AG04450 (cell line): Measurements from ENCODE around the gene DIP2C. TPM values are rescaled to one million over a fixed set of nuclear protein-coding genes. Genes with fewer than 3 reads are reported as not detected.

Experiments
- CTCF ChIA-PET: fragments of 300-600, 350-600 bp; formaldehyde crosslinking; extraction: SDS; loops from one replicate; lab custom pipeline; 2022; ENCODE audit warnings: antibody characterized with exemption, inconsistent platforms; lab: Charles Lee
- POLR2A ChIA-PET: fragments of 350-600 bp; formaldehyde crosslinking; extraction: SDS; loops from one replicate; lab custom pipeline; 2021; ENCODE audit warnings: antibody characterized with exemption, inconsistent platforms; lab: Yijun Ruan, JAX
- DNase-seq: peaks from one replicate; pipeline ENCODE4 v3.0.0-alpha.2; 2011; ENCODE audit warnings: low read depth, low spot score
- H3K27ac ChIP-seq: one replicate; pipeline ENCODE4 v1.5.1; 2012; ENCODE audit warnings: low read depth, low read length, control low read depth
- H3K27me3 ChIP-seq: one replicate; pipeline ENCODE4 v1.6.0; 2012; ENCODE audit warnings: low read length; ENCODE audit not compliant: control insufficient read depth, insufficient read depth
- H3K4me3 ChIP-seq: 2 replicates; pipeline ENCODE4 v1.5.1; 2011; ENCODE audit warnings: mild to moderate bottlenecking, low read depth, low read length, control low read depth
- H3K9me3 ChIP-seq: 2 replicates; pipeline ENCODE4 v1.5.1; 2012; ENCODE audit warnings: low read length; ENCODE audit not compliant: control insufficient read depth, insufficient read depth
- CTCF ChIP-seq: IDR thresholded peaks from 2 replicates; pipeline ENCODE4 v1.5.1; 2011; ENCODE audit warnings: low read depth, low read length, control low read depth, inconsistent platforms
- polyA plus RNA-seq: library from polyadenylated mRNA; depleted of rRNA; stranded (reverse); fragments of >200 nt; gene quantifications from 2 replicates; pipeline ENCODE4 v1.2.3, GENCODE V29; 2011

The DIP2C gene
- polyA plus RNA-seq, 1 experiment = 9.6 TPM

DNA sequence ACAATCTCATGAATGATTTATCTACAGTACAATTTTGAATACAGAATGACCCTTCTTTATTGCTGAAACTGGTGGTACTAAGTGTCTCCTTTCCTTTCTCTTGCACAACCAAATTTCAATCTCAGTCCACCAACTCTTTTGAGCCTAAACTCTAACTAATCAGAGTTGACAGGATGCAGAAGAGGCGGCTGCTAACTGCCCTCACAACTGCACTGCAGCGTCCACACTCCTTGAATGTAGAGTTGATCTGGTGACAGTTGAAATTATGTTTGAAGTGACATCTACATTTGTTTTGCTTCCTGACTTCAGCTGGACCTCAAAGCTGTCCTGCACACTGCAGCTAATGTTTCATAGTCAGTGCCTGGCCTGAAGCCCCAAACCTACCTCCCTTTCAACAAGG is 414.6 kb downstream of the DIP2C start:
- TF ChIP-seq CTCF = no peak
- H3K27me3 ChIP-seq = no peaks in the 10 kb centered on the region
- no peak overlapping the region for H3K27ac ChIP-seq
- ChIA-PET POLR2A (no interaction called here), CTCF (no interaction called here)
- DNase-seq = no peak
- H3K9me3 ChIP-seq = no peaks in the 10 kb centered on the region; the same call in 1 of the 2 replicates
- H3K4me3 ChIP-seq = no peak overlapping the region

GRCh38 chr10:273088-273487 is 416.4 kb downstream of the DIP2C start:
- Histone ChIP-seq H3K4me3 (no peak overlapping the region), H3K27ac (no peak overlapping the region), H3K9me3 (no peaks in the 10 kb centered on the region; the same call in 1 of the 2 replicates), H3K27me3 (no peaks in the 10 kb centered on the region)
- DNase-seq = no peak
- ChIA-PET CTCF (no interaction called here), POLR2A (no interaction called here)
- no peak for TF ChIP-seq CTCF

DNA sequence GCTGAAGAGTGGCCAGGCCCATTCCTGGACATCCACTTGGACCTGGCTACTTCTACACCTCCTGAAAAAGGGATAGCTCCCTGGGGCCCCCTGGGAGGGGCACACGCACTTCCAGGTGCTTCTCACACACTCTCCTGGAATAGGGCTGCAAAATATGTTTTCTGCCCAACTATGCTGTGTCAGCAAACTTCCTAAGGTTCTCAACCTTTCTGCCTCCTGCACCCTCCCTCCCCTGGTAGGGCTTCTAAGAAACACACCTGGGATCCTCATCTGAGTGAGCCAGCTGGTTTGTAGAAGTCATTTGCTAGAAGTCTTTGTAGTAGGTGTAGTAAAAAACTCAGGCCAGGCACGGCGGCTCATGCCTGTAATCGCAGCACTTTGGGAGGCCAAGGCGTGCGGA is 417.7 kb downstream of the DIP2C start:
- H3K27me3 ChIP-seq = no peaks in the 10 kb centered on the region
- TF ChIP-seq CTCF = no peak
- no peak overlapping the region for H3K4me3 ChIP-seq
- H3K27ac ChIP-seq = no peak overlapping the region
- POLR2A ChIA-PET = no interaction called here
- CTCF ChIA-PET = no interaction called here
- H3K9me3 ChIP-seq = no peaks in the 10 kb centered on the region
- DNase-seq = no peak

- no peak for DNase-seq
- ChIA-PET POLR2A (no interaction called here), CTCF (no interaction called here)
- H3K9me3 ChIP-seq = no peaks in the 10 kb centered on the region
- TF ChIP-seq CTCF = no peak
- H3K4me3 ChIP-seq = no peak overlapping the region
- H3K27me3 ChIP-seq = no peaks in the 10 kb centered on the region
- no peak overlapping the region for H3K27ac ChIP-seq
These were observed 418.3 kb downstream of the DIP2C start for GRCh38 chr10:271201-271600.

GRCh38 chr10:269440-270074 is 419.9 kb downstream of the DIP2C start:
- no peak for TF ChIP-seq CTCF
- POLR2A ChIA-PET = no interaction called here
- Histone ChIP-seq H3K27me3 (no peaks in the 10 kb centered on the region), H3K27ac (no peak overlapping the region), H3K9me3 (no peaks in the 10 kb centered on the region), H3K4me3 (no peak overlapping the region)
- DNase-seq = no peak
- CTCF ChIA-PET = no interaction called here
